ENCODE results near the gene SMKR1. TPM values are rescaled to one million over a fixed set of nuclear protein-coding genes. Genes with fewer than 3 reads are reported as not detected.

The SMKR1 gene
- total and polyA plus RNA-seq, 2 of the 8 experiments (the other 6 are each of a cell fraction or from before 2014, with no cell fraction given): 0.39 to 1.6 TPM

- POLR2A ChIA-PET (ENCODE audit: partially characterized antibody): interaction anchor here (0.5 to 1.1 kb wide), 2 partner anchors 33 to 71 kb away, joined by 3 read pairs; partner anchors contain the start of gene STRIP2
- 88% methylated on average over 3 of the region's 3 CpGs; no CpG with 5 or more reads in 1 of the 2 experiments for WGBS, 2 experiments (ENCODE audit: extremely low coverage in 1 of 2, insufficient coverage in 1 of 2, insufficient read length in 1 of 2, insufficient replicate concordance in 2 of 2, low coverage in 1 of 2, low lambda C conversion rate in 2 of 2, missing lambda C conversion rate in 1 of 2)
These were observed 35.5 kb upstream of the SMKR1 start for GRCh38 chr7:129466796-129467195.

More at GRCh38 chr7:129466796-129467195, 35.5 kb upstream of the SMKR1 start:
- H3K23ac ChIP-seq (ENCODE audit: insufficient read length): no peak overlapping the region
- H2AFZ ChIP-seq (ENCODE audit: low read length): no peak overlapping the region
- no peak overlapping the region for H3K4ac ChIP-seq (replicated peaks; ENCODE audit: insufficient read length, low read depth, low read length)
- H3K23me2 ChIP-seq (ENCODE audit: low read depth, low read length): no peaks in the 10 kb centered on the region
- TF ChIP-seq SP4 (IDR thresholded peaks at IDR 0.05; ENCODE audit: low read length): no peak
- TF ChIP-seq CTBP2 (IDR thresholded peaks at IDR 0.05; ENCODE audit: borderline replicate concordance, insufficient read depth, insufficient read length, low read length): no peak
- TF ChIP-seq EP300 (IDR thresholded peaks at IDR 0.05; ENCODE audit: borderline replicate concordance in 1 of 2, low read depth in 2 of 2, low read length in 2 of 2): no peak
- no peak for TF ChIP-seq CREB1 (IDR thresholded peaks at IDR 0.05)
- TF ChIP-seq MAX (IDR thresholded peaks at IDR 0.05): no peak
- TF ChIP-seq SP2 (IDR thresholded peaks at IDR 0.05; ENCODE audit: low read length): no peak
- no peak for TF ChIP-seq RAD21 (IDR thresholded peaks at IDR 0.05 in 1 of 2, conservative IDR thresholded peaks at IDR 0.05 in 1 of 2; ENCODE audit: low read depth in 2 of 2, low read length in 2 of 2)
- no peak for TF ChIP-seq JUN (IDR thresholded peaks at IDR 0.05; ENCODE audit: low read depth, low read length)
- H3K27ac ChIP-seq (ENCODE audit: low read depth, low read length): no peak overlapping the region
- no peaks in the 10 kb centered on the region for H3K79me2 ChIP-seq (ENCODE audit: control insufficient read depth in 1 of 2, insufficient read depth in 2 of 2, low read length in 2 of 2)
- peaks cover 0 to 8% (median 6%) of the 10 kb centered on the region in 4 experiments; a peak in 4 of 7 replicates for H3K4me1 ChIP-seq (replicated peaks in 1 of 4; ENCODE audit: control insufficient read depth in 3 of 4, insufficient read depth in 4 of 4, low read length in 3 of 4)
- H4K20me1 ChIP-seq (replicated peaks in 1 of 2; ENCODE audit: control insufficient read depth in 1 of 2, insufficient read depth in 2 of 2, low read length in 2 of 2): no peaks in the 10 kb centered on the region
- H4K5ac ChIP-seq (ENCODE audit: insufficient read length, low read depth, low read length): no peak overlapping the region
- H3K9me3 ChIP-seq (ENCODE audit: insufficient read depth in 2 of 2, low read depth in 1 of 2, low read length in 1 of 2): no peaks in the 10 kb centered on the region
- H3K27me3 ChIP-seq (replicated peaks in 1 of 4; ENCODE audit: control insufficient read depth in 3 of 4, extremely low read depth in 1 of 4, insufficient read depth in 3 of 4, low read length in 3 of 4): no peaks in the 10 kb centered on the region
- no peak overlapping the region for H4K91ac ChIP-seq (replicated peaks; ENCODE audit: insufficient read length, low read length)
- no peak for FAIRE-seq
- no peak for DNase-seq (ENCODE audit: low read depth in 1 of 2, low spot score in 2 of 2)
- H2BK20ac ChIP-seq (ENCODE audit: low read length): no peak overlapping the region
- H3K14ac ChIP-seq (ENCODE audit: insufficient read length): no peak overlapping the region
- no peak overlapping the region for H3K18ac ChIP-seq (ENCODE audit: extremely low read depth, low read length)
- no peak overlapping the region for H2BK120ac ChIP-seq (replicated peaks; ENCODE audit: low read depth, low read length)
- H2BK12ac ChIP-seq (ENCODE audit: low read depth, low read length): no peak overlapping the region
- H3K9ac ChIP-seq (replicated peaks in 1 of 4; ENCODE audit: extremely low read depth in 1 of 4, low read depth in 3 of 4, low read length in 3 of 4): no peak overlapping the region
- H2BK15ac ChIP-seq (ENCODE audit: low read length): no peak overlapping the region
- no peak overlapping the region for H2BK5ac ChIP-seq (ENCODE audit: low read depth, low read length)
- CTCF ChIA-PET (ENCODE audit: partially characterized antibody): interaction anchor here (1.0 kb wide), 1 partner anchor 62 kb away, joined by 7 read pairs; no protein-coding TSS in a partner anchor
- H3K36me3 ChIP-seq (ENCODE audit: control insufficient read depth in 2 of 4, insufficient read depth in 4 of 4, low read length in 3 of 4): peaks cover 8 to 40% (median 23%) of the 10 kb centered on the region in 4 experiments; a peak in 6 of 8 replicates
- no peaks in the 10 kb centered on the region; the same call in 1 of the 2 replicates for H3K79me1 ChIP-seq (ENCODE audit: low read depth, low read length)
- H4K8ac ChIP-seq (ENCODE audit: extremely low read depth, insufficient read depth, low read length): no peak overlapping the region
- H3K56ac ChIP-seq (replicated peaks; ENCODE audit: insufficient read length, low read depth, low read length): no peak overlapping the region
- no peak overlapping the region for H3K4me3 ChIP-seq (ENCODE audit: extremely low read depth in 1 of 4, insufficient read depth in 2 of 4, low read depth in 3 of 4, low read length in 4 of 4)
- H2AK5ac ChIP-seq (ENCODE audit: low read depth, low read length): no peak overlapping the region
- H3K4me2 ChIP-seq (ENCODE audit: insufficient read depth in 1 of 2, low read depth in 2 of 2, low read length in 2 of 2): no peak overlapping the region
